Forelimb muscle (tissue), 1 donor: ENCODE data around the gene YLPM1. TPM values are rescaled to one million over a fixed set of nuclear protein-coding genes. Genes with fewer than 3 reads are reported as not detected.

Experiments
- DNase-seq: peaks from one replicate; pipeline ENCODE4 v3.0.0-alpha.2; 2013; ENCODE audit warnings: low read depth
- polyA plus RNA-seq: library from polyadenylated mRNA; unstranded; fragments of 120-200 nt; gene quantifications from one replicate; pipeline ENCODE4 v1.2.1, GENCODE V29; 2013; ENCODE audit not compliant: insufficient read length

Gene YLPM1
- polyA plus RNA-seq, 1 donor, result 48.8 TPM

DNA sequence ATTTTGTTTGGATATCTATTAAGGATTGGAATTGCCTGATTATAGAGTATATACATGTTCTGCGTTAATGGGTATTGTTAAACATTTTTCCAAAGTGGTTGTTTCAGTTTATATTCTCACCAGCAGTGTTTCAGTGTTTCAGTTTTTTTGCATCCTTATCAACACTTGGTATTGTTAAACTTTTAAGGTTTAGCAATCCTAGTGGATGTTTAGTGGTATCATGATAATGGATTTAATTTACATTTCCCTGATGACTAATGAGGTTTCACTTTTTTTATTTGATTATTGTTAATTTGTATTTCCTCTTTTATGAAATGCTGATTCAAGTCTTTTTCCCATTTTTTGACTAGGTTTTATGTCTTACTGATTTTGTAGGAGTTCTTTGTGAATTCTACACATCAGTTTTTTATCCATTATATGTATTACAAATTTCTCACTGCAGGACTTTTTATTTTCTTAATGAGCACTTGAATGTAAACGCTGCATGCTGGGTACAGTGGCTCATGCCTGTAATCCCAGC is 23.7 kb downstream of the YLPM1 start:
- no peak for DNase-seq

DNA sequence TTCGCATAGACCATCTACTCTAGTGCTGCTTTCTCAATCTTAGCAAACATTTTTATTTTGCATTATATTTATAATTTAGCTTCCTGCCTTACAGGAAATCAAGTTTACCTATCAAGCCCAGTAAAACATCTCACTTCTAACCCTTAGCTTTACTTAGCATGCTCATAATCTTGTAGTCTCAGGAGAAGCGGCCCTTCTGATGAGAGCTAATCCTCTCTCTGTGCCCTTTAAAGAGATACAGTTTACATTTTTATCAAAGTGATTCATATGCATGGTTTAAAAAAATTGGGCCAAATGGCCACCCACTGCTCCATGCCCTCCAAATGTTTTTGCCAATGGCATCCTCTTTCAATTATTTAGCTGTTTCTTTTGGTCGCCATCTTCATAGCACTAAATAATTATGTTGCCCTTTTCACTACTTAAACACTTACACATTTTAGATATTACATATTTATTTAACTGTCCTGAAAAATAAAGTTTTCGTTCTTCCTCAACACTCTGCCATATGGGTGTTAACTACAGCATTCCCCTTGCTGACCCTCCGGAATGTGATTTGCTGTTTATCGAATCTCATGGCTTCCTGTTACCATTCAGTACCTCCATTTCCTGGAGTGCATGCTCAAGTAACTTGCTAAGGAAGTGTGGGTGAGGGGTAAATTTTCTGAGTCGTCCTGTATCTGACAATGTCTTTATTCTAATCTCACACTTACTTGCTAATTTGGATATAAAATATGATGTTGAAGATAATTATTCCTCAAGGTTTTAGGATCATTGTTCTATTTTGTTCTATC is 29.3 kb downstream of the YLPM1 start:
- DNase-seq, result no peak

- DNase-seq, result no peak
These were observed 30.5 kb downstream of the YLPM1 start for GRCh38 chr14:74793506-74794155.

DNA sequence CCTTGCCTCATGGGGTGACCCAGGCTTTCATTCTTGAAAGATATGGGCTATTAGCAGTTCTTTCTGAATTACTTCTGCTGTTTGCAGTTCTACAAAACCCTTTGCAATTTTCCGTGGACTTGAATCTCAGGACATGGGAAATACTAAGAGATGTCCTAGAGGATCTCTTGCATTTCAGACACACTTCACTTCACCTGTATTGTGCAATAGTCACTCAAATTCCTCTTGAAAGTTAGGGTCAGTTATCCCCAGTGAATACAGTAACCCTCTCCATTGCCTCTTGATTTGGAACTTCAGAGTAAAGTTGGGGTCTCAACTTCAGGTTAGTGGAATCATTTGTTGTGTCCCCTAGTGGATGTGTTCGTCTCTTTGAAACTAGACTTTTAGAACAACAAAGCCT is 31.8 kb downstream of the YLPM1 start:
- DNase-seq, result no peak

- DNase-seq, result no peak
These were observed 36.6 kb downstream of the YLPM1 start for GRCh38 chr14:74799765-74800164.

GRCh38 chr14:74800780-74801179 is 37.7 kb downstream of the YLPM1 start:
- no peak for DNase-seq

DNA sequence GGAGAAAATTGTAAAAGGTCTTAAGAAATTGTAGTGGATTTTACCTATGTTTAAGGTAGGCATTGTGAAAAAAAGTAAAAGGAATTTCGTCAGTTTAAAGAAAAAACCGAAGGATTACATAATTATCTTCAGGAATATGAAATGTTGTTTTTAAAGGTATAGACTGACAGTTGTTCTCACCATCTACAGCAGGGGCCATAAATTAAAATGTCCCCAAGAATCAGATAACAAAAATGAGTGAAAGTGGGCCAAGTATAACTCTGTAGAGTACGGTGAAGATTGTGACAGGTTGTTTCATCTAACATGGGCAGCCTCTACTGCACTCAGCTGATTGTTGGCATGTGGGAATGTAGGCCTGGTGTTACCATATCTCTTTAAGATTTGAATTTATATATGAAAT is 38.3 kb downstream of the YLPM1 start:
- no peak for DNase-seq

- no peak for DNase-seq
These were observed 41.2 kb downstream of the YLPM1 start for GRCh38 chr14:74804219-74804825.

- DNase-seq, result no peak
These were observed 44.9 kb downstream of the YLPM1 start for GRCh38 chr14:74807853-74808545.

- DNase-seq, result no peak
These were observed 53.0 kb downstream of the YLPM1 start for GRCh38 chr14:74816124-74816523.

DNA sequence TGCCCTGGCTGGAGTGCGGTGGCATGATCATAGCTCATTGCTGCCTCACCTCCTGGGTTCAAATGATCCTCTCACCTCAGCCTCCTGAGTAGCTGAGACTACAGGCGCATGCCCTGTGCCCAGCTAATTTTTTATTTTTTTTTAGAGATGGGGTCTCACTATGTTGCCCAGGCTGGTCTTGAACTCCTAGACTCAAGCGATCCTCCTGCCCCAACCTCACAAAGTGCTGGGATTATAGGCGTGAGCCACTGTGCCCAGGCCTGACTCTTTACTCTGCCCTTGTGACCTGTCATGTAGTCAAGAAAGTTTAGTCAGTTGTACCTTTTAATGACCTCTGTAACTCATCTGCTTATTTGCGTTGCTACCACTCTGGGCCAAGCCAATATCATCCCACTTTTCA is 57.2 kb downstream of the YLPM1 start:
- no peak for DNase-seq

DNA sequence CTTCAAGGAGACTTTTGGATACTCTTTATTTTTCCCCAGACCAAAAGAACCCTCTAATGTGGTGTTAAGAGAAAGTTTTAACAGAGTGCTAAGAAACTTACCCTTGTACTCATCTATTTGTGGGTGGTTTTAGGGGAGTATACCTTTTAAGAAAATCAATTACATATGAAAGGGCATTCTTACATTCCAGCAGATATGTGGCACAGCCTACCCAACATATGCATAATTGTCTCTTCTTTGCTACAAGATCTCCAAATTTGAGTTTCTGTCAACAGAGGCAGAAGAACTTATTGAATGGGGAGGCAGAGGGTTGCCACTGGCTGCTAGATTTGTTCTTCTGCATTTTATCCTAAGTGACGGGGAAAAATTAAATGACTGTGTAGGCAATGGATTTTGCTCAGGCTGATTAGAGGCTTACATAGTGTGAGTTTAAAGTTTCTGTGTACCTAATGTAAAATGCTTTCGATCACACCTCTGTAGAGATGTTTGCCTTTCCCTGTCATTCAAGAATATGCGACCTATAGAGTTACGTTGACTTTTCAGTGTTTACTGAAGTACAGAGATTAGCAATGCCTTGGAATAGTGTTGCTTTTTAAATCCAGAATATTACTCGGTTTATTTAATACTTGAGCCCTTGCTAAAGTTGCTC is 58.3 kb downstream of the YLPM1 start:
- DNase-seq, result no peak

GRCh38 chr14:74824997-74825396 is 61.9 kb downstream of the YLPM1 start:
- DNase-seq, result no peak

- no peak for DNase-seq
These were observed 63.5 kb downstream of the YLPM1 start for GRCh38 chr14:74826574-74826973.

DNA sequence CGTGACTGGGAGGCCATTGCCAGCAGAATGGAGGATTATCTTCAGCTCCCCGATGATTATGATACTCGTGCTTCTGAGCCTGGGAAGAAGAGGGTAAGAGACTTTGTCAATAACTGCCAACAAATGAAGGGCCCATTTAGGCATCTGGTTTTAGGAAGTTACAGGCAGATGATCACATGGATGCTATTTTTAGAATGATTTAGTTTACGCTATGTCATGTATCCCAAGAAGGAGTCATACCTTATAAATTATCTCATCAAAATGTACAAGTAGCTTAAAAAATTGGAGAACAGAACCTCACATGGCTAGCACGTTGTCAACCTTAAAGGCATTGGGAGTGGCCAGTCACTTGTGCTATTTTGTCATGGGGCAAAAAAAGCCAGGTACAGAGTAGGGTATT is 66.1 kb downstream of the YLPM1 start:
- no peak for DNase-seq

GRCh38 chr14:74832849-74833248 is 69.7 kb downstream of the YLPM1 start:
- no peak for DNase-seq

DNA sequence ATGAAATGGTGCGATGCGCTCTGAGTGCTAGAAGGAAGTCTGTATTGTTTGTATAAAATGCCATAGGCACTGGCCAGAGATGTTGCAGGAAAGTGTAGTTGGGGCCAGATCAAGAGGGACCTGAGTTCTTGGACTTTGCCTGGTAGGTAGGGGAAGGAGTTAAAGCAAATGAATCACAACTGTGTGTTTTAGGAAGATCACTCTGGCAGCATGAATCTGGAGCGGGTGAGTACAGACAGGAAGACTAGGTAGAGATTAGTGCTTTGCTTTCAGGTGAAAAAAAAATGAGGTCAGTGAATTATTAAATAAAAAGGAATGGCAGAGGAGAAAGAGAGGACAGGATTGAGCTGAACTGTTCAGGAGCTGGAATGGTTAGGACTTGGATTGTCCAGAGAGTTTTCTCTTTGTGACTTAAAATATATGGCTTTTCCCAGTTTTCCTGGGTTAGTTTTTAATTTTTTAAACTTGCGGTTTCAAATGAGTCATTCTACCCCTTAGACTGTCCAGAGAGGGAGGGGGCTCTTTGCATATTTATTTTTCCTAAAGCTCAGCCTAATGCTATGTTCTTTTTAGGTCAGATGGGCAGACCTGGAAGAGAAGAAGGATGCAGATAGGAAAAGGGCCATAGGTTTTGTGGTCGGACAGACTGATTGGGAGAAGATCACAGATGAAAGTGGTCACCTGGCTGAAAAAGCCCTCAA is 71.7 kb downstream of the YLPM1 start:
- DNase-seq, result no peak

GRCh38 chr14:74835645-74836250 is 72.6 kb downstream of the YLPM1 start:
- DNase-seq, result no peak

- no peak for DNase-seq
These were observed 73.3 kb downstream of the YLPM1 start for GRCh38 chr14:74836251-74836960.

- no peak for DNase-seq
These were observed 75.0 kb downstream of the YLPM1 start for GRCh38 chr14:74838166-74838565.
